ENCODE results near the gene HNRNPM. TPM values are rescaled to one million over a fixed set of nuclear protein-coding genes. Genes with fewer than 3 reads are reported as not detected.
A peak's percentile ranks its signal among the peaks of the same experiment; 100 is the strongest.

The HNRNPM gene
- total and polyA plus RNA-seq, 7 donors, result 62.8 to 224 (median 83.9) TPM

- 19 to 34% methylated on average over 16 of the region's 16 CpGs for WGBS, 2 donors
- Histone ChIP-seq H3K36me3 (peaks cover 0 to 7% (median 3%) of the 10 kb centered on the region in 4 donors), H3K4me3 (peak overlapping the region; percentile 86 to 99 (median 91)), H3K27me3 (no peaks in the 10 kb centered on the region), H3K4me1 (peaks cover 0 to 56% (median 53%) of the 10 kb centered on the region in 4 donors), H3K27ac (peak overlapping the region; percentile 96 to 98 (median 98)), H3K9me3 (no peaks in the 10 kb centered on the region)
- TF ChIP-seq POLR2AphosphoS5 (IDR thresholded peaks at IDR 0.05), result no peak
- no peak for TF ChIP-seq CTCF (IDR thresholded peaks at IDR 0.05)
- no peak for TF ChIP-seq POLR2A (IDR thresholded peaks at IDR 0.05)
- no peak for TF ChIP-seq EP300 (IDR thresholded peaks at IDR 0.05)
- intact Hi-C loops (cut with DNase I), result no loop called here
- peak; percentile 35 for DNase-seq
Observed at GRCh38 chr19:8446061-8446709, 1.4 kb downstream of the HNRNPM start.

GRCh38 chr19:8449830-8450229, 5.1 kb downstream of the HNRNPM start:
- DNase-seq, result peak; percentile 37
- 77 to 78% methylated on average over 7 to 8 of the region's 8 CpGs for WGBS, 2 donors
- Histone ChIP-seq H3K4me3 (no peak overlapping the region), H3K4me1 (peaks cover 0 to 86% (median 84%) of the 10 kb centered on the region in 4 donors), H3K9me3 (no peaks in the 10 kb centered on the region), H3K36me3 (peaks cover 0 to 14% (median 3%) of the 10 kb centered on the region in 4 donors), H3K27me3 (no peaks in the 10 kb centered on the region), H3K27ac (peak overlapping the region in 1 of 4 donors; percentile 29)
- no peak for TF ChIP-seq CTCF (IDR thresholded peaks at IDR 0.05)
- no peak for TF ChIP-seq EP300 (IDR thresholded peaks at IDR 0.05)
- no peak for TF ChIP-seq POLR2AphosphoS5 (IDR thresholded peaks at IDR 0.05)
- TF ChIP-seq POLR2A (IDR thresholded peaks at IDR 0.05), result no peak
- intact Hi-C loops (cut with DNase I), result no loop called here

GRCh38 chr19:8451377-8451776, 6.6 kb downstream of the HNRNPM start:
- DNase-seq, result no peak
- no peak for TF ChIP-seq POLR2A (IDR thresholded peaks at IDR 0.05)
- no peak for TF ChIP-seq CTCF (IDR thresholded peaks at IDR 0.05)
- no peak for TF ChIP-seq POLR2AphosphoS5 (IDR thresholded peaks at IDR 0.05)
- TF ChIP-seq EP300 (IDR thresholded peaks at IDR 0.05), result no peak
- peaks cover 0 to 27% (median 4%) of the 10 kb centered on the region in 4 donors for H3K36me3 ChIP-seq
- intact Hi-C loops (cut with DNase I), result no loop called here
- no peak overlapping the region for H3K27ac ChIP-seq
- H3K27me3 ChIP-seq, result no peaks in the 10 kb centered on the region
- peaks cover 0 to 90% (median 85%) of the 10 kb centered on the region in 4 donors for H3K4me1 ChIP-seq
- WGBS, 2 donors, result 73 to 76% methylated on average over 6 of the region's 6 CpGs
- no peaks in the 10 kb centered on the region for H3K9me3 ChIP-seq
- H3K4me3 ChIP-seq, result no peak overlapping the region

- no peak overlapping the region for H3K4me3 ChIP-seq
- H3K36me3 ChIP-seq, result peaks cover 0 to 27% (median 4%) of the 10 kb centered on the region in 4 donors
- peaks cover 0 to 90% (median 85%) of the 10 kb centered on the region in 4 donors for H3K4me1 ChIP-seq
- H3K27ac ChIP-seq, result no peak overlapping the region
- TF ChIP-seq POLR2A (IDR thresholded peaks at IDR 0.05) (no peak), POLR2AphosphoS5 (IDR thresholded peaks at IDR 0.05) (no peak), EP300 (IDR thresholded peaks at IDR 0.05) (no peak), CTCF (IDR thresholded peaks at IDR 0.05) (no peak)
- H3K27me3 ChIP-seq, result no peaks in the 10 kb centered on the region
- DNase-seq, result peak; percentile 34
- no peaks in the 10 kb centered on the region for H3K9me3 ChIP-seq
- WGBS, 2 donors, result 52 to 53% methylated on average over 3 of the region's 3 CpGs
- intact Hi-C loops (cut with DNase I), result no loop called here
Observed at GRCh38 chr19:8451885-8452284, 7.1 kb downstream of the HNRNPM start.
